ENCODE measurements around the gene SERPINA1. TPM values are rescaled to one million over a fixed set of nuclear protein-coding genes. Genes with fewer than 3 reads are reported as not detected.

The SERPINA1 gene
- total RNA-seq, 2 donors from 2014 or later: 2.4 to 8.8 TPM

DNA sequence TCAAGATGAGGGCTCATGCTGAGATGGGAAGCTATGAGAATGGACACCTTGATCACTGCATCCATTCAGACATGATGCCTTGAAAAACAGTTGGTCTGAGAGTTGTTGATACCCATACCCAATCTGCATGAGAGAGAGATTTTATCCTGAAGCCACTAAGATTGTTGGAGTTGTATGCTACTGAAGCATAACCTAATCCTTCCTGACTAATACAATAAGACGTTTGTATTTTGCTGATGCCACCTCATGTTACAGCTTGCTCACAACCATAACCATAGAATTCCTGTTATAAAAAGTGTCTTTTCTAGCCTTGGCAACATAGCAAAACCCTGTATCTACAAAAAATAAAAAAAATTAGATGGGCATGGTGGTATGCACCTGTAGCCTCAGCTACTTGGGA is 12.7 kb upstream of the SERPINA1 start:
- no peaks in the 10 kb centered on the region for H3K9me3 ChIP-seq
- no peak for DNase-seq (ENCODE audit: low spot score)
- TF ChIP-seq, protein P1, sequence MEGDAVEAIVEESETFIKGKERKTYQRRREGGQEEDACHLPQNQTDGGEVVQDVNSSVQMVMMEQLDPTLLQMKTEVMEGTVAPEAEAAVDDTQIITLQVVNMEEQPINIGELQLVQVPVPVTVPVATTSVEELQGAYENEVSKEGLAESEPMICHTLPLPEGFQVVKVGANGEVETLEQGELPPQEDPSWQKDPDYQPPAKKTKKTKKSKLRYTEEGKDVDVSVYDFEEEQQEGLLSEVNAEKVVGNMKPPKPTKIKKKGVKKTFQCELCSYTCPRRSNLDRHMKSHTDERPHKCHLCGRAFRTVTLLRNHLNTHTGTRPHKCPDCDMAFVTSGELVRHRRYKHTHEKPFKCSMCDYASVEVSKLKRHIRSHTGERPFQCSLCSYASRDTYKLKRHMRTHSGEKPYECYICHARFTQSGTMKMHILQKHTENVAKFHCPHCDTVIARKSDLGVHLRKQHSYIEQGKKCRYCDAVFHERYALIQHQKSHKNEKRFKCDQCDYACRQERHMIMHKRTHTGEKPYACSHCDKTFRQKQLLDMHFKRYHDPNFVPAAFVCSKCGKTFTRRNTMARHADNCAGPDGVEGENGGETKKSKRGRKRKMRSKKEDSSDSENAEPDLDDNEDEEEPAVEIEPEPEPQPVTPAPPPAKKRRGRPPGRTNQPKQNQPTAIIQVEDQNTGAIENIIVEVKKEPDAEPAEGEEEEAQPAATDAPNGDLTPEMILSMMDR (IDR thresholded peaks at IDR 0.05): no peak
- no peaks in the 10 kb centered on the region for H3K36me3 ChIP-seq
- H3K27ac ChIP-seq: no peak overlapping the region
- no peak overlapping the region for H3K4me3 ChIP-seq
- H3K27me3 ChIP-seq: no peaks in the 10 kb centered on the region
- H3K4me1 ChIP-seq: no peaks in the 10 kb centered on the region

DNA sequence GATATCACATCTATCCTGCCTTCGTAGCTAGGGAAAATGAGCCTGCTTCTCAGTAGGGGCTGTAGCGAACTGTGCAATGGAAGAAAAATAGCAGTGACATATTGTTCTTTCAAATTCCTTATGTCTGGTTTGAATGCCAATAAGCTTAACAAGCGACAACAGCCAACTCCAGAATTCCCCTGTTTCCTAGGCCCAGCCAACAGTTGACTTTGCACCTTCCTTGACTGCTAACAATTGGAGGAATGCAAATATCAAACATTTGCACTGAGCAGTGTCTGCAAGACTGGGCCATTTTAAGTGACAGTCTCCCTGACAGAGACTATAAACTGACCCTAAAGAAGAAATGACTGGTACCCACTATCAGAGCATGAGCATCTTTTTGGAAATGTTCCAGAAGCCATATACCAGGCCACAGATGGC is 12.0 kb upstream of the SERPINA1 start:
- no peak for DNase-seq (ENCODE audit: low spot score)
- no peak overlapping the region for H3K4me3 ChIP-seq
- no peaks in the 10 kb centered on the region for H3K27me3 ChIP-seq
- no peak overlapping the region for H3K27ac ChIP-seq
- TF ChIP-seq, protein P1 (IDR thresholded peaks at IDR 0.05): no peak
- H3K36me3 ChIP-seq: no peaks in the 10 kb centered on the region
- no peaks in the 10 kb centered on the region for H3K9me3 ChIP-seq
- H3K4me1 ChIP-seq: no peaks in the 10 kb centered on the region

DNA sequence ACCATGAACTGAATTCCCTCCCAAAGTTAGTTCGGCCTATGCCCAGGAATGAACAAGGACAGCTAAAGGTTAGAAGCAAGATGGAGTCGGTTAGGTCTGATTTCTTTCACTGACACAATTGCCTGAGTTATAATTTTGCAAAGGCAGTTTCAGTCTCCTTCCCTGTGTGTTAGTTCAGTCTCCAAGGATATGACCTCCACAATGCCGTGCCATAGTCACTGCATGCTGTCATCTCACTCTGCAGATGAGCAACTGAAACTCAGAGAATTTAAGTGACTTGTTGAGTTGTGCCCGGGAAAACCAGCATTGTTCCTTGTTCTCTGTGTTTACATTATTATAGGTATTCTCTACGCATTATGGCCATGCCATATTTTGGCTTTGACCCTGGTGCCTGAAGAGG is 10.1 kb upstream of the SERPINA1 start:
- Histone ChIP-seq H3K27me3 (no peaks in the 10 kb centered on the region), H3K27ac (no peak overlapping the region), H3K9me3 (no peaks in the 10 kb centered on the region), H3K36me3 (no peaks in the 10 kb centered on the region), H3K4me3 (no peak overlapping the region), H3K4me1 (no peaks in the 10 kb centered on the region)
- DNase-seq (ENCODE audit: low spot score): no peak
- TF ChIP-seq, protein P1 (IDR thresholded peaks at IDR 0.05): no peak

DNA sequence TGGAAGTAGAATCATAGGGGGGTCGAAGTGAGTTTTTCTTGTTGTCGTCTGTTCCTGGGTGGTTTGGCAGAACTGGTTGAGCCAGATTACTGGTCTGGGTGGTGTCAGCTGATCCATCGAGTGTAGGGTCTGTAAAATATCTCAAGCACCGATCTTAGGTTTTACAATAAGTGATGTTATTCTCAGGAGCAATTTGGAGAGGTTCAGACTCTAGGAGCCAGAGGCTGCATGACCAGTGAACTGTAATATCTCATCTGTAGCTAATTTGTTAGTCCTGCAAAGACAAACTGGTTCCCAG is 9.7 kb upstream of the SERPINA1 start:
- Histone ChIP-seq H3K27me3 (no peaks in the 10 kb centered on the region), H3K4me1 (no peaks in the 10 kb centered on the region), H3K4me3 (no peak overlapping the region), H3K27ac (no peak overlapping the region), H3K36me3 (no peaks in the 10 kb centered on the region), H3K9me3 (no peaks in the 10 kb centered on the region)
- TF ChIP-seq, protein P1 (IDR thresholded peaks at IDR 0.05): no peak
- no peak for DNase-seq (ENCODE audit: low spot score)

DNA sequence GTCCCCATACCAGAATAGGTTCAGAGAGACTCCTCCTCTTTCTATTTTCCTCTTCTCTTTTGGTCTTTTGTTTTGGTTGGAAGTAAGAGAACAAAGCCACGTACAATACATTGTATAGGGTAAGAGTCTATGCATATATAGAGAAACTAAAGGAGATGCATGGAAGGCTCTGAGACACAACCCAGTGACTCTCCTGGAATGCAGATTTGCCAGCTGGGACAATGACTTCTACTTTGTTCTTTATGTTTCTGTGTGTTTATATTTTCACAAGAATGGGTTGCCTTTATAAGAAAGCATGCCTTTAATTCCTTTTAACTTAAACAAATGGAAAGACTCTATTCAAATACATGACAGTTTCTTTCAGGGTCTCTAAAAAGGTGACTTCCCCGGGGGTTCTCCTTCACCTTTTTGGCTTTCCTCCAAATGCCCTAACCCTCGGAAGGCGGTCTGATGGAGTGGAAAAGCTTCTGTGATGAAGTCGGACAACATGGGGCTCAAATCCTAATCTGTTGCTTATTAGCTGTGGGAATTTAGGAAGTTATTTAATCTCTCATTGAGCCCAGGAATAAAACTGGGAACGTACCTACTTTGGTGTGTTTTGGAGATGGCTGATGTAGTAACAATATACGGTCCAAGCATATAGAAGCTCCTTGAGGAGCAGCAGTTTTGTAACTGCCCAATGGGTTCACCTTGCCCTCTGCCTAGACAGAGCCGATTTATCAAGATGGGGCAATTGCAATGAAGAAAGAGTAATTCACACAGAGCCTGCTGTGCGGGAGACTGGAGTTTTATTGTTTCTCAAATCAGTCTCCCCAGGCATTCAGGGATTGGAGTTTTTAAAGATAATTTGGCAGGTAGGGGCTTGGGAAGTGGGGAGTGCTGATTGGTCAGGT is 9.1 kb upstream of the SERPINA1 start:
- TF ChIP-seq, protein P1 (IDR thresholded peaks at IDR 0.05): no peak
- Histone ChIP-seq H3K9me3 (no peaks in the 10 kb centered on the region), H3K27me3 (no peaks in the 10 kb centered on the region), H3K4me3 (no peak overlapping the region), H3K27ac (no peak overlapping the region), H3K36me3 (no peaks in the 10 kb centered on the region), H3K4me1 (no peaks in the 10 kb centered on the region)
- DNase-seq (ENCODE audit: low spot score): no peak
